ENCODE measurements around the gene ITIH2. TPM values are rescaled to one million over a fixed set of nuclear protein-coding genes. Genes with fewer than 3 reads are reported as not detected.

The ITIH2 gene
- total and polyA plus RNA-seq, 9 of the 15 experiments (the other 6 are each of a cell fraction or from before 2014, with no cell fraction given): 0.66 TPM; not detected in 8

DNA sequence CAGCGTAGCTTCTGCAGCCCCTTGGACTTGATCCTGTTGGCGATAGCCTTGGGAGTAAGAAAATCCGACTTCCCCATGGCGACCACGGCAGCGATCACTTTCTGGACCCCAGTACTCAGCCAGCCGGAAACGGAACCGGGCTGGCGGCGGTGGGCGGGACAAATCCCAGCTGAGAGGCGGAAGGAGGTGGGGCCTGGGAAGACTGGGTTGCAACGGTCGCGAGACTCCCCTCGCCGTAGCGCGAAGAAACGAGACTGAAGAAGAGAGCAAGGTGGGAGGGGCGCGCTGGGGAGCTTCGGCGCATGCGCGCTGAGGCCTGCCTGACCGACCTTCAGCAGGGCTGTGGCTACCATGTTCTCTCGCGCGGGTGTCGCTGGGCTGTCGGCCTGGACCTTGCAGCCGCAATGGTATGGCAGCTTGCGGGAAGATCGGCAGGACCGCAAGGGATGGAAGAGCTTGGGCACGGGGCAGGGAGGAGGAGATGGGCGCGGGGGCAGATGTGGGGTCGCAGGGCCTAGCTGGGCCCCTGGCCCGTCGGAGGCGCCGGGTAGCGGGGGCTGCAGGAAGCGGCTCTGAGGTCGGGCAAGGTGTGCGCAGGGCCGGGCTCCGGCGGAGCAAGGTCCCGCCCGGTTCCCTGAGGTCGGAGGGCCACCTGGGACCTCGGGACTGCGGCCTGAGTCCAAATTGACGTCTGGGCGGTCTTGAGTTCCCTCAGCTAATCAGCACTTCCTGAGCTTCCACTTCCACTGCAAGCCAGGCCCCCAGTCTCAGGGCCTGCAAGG is 84.9 kb downstream of the ITIH2 start, which contains the start of the genes ATP5F1C and KIN (continued):
- peak; percentile 44 for TF ChIP-seq NKRF (IDR thresholded peaks at IDR 0.05; ENCODE audit: borderline replicate concordance)
- TF ChIP-seq AFF1 (IDR thresholded peaks at IDR 0.05; ENCODE audit: low read depth in 1 of 2, partially characterized antibody in 2 of 2): no peak
- TF ChIP-seq ZNF311 (CRISPR knock-in tag; IDR thresholded peaks at IDR 0.05): no peak
- TF ChIP-seq ZBTB40 (IDR thresholded peaks at IDR 0.05): peak; percentile 94
- TF ChIP-seq ZBTB40 (CRISPR knock-in tag; IDR thresholded peaks at IDR 0.05): no peak
- no peak for TF ChIP-seq SRSF1 (IDR thresholded peaks at IDR 0.05; ENCODE audit: low read depth, low read length)
- no peak for TF ChIP-seq RFX1 (IDR thresholded peaks at IDR 0.05)
- no peak for TF ChIP-seq ATF1 (CRISPR knock-in tag; IDR thresholded peaks at IDR 0.05)
- TF ChIP-seq ATF1 (tag; IDR thresholded peaks at IDR 0.05): no peak; the same call in 1 of the 2 replicates

Measured in K562 (cell line).